Lower lobe of right lung (tissue), 2 donors: ENCODE results near the gene TAS2R20. TPM values are rescaled to one million over a fixed set of nuclear protein-coding genes. Genes with fewer than 3 reads are reported as not detected.

Experiments
- ATAC-seq, 2 donors: fragments of 200-7000 bp; cut with Tn5 transposase; one replicate each; pipeline ENCODE4 v1.9.1; 2020 to 2022; ENCODE audit warnings: mild to moderate bottlenecking in 2 of 2, moderate library complexity in 2 of 2
- DNase-seq: peaks from one replicate; pipeline ENCODE4 v3.0.0-alpha.2; 2020
- H3K27ac ChIP-seq: fragments of 200-600 bp; one replicate; pipeline ENCODE4 v1.8.0; 2022
- H3K27me3 ChIP-seq: fragments of 200-600 bp; one replicate; pipeline ENCODE4 v1.8.0; 2022; ENCODE audit warnings: low read depth
- H3K36me3 ChIP-seq: fragments of 200-600 bp; one replicate; pipeline ENCODE4 v1.8.0; 2022; ENCODE audit warnings: mild to moderate bottlenecking
- H3K4me1 ChIP-seq: fragments of 200-600 bp; one replicate; pipeline ENCODE4 v1.8.0; 2022
- H3K4me3 ChIP-seq: fragments of 200-600 bp; one replicate; pipeline ENCODE4 v1.8.0; 2022; ENCODE audit warnings: mild to moderate bottlenecking
- H3K9me3 ChIP-seq: fragments of 200-600 bp; one replicate; pipeline ENCODE4 v1.8.0; 2022
- CTCF ChIP-seq: fragments of 200-600 bp; IDR thresholded peaks from one replicate; pipeline ENCODE4 v1.8.0; 2022; ENCODE audit warnings: antibody characterized with exemption, mild to moderate bottlenecking
- intact Hi-C: fragments of 100-400 bp; cut with DNase I; formaldehyde crosslinking; loops from one replicate; pipeline ENCODE4 v1.11.0; 2022
- total RNA-seq: library from RNA; stranded (reverse); fragmentation: NEBNext Ultra II Directional; extraction: Animal tissue kit (Norgen Biotek cat#: 25700); gene quantifications from one replicate; pipeline ENCODE4 v1.2.1, GENCODE V29; 2021
- donor health status: DM: no; HTN: yes; CAD: no; lungs with severe emphysema.

The TAS2R20 gene
- total RNA-seq, 1 donor from 2014 or later, result 1.3 TPM

DNA sequence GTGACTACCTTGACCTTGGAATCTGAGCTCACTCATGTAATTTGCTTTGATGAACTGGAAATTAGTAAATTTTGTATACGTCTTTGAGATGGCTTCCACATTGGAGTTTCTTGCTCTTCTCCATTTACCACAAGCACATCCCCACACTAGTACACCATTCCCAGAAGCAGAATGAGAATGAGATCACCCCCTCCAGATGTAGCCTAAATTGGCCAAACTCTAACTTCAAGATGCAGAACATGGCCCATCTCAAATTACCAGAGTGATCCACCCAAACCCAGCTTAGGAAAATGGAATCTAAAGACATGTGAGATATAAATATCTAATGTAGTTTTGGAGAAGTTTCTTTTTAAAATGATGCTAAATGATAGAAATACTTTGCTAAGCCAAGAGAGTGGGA, 9.5 kb upstream of the TAS2R20 start:
- no peak for DNase-seq
- no peak for TF ChIP-seq CTCF
- intact Hi-C loops, result no loop called here
- no peaks in the 10 kb centered on the region for H3K36me3 ChIP-seq
- H3K4me3 ChIP-seq, result no peak overlapping the region
- no peaks in the 10 kb centered on the region for H3K27me3 ChIP-seq
- no peak for ATAC-seq
- no peaks in the 10 kb centered on the region for H3K4me1 ChIP-seq
- H3K9me3 ChIP-seq, result no peaks in the 10 kb centered on the region
- H3K27ac ChIP-seq, result no peak overlapping the region

GRCh38 chr12:10994307-10994706, 3.8 kb downstream of the TAS2R20 start:
- H3K36me3 ChIP-seq, result peaks cover 5% of the 10 kb centered on the region

DNA sequence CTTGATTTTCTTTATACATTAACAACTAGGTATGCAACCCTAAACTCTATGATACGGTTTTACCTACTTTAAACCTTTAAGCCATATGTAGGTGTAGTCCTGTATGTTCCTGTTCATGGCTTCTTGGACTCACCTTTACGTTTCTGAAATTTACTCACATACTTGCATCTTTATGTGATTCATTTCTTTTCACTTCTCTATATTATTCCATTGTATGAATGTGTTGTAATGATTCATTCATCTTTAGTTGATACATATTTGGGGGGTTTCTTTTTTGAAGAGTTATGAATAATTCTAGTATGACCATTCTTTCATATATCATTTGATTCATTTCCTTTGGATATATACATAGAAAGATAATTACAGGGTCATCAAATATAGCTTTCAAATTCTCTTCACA, 9.0 kb downstream of the TAS2R20 start:
- no peak overlapping the region for H3K4me3 ChIP-seq
- no peaks in the 10 kb centered on the region for H3K27me3 ChIP-seq
- DNase-seq, result no peak
- no peaks in the 10 kb centered on the region for H3K9me3 ChIP-seq
- H3K36me3 ChIP-seq, result peaks cover 3% of the 10 kb centered on the region
- intact Hi-C loops, result no loop called here
- no peak for TF ChIP-seq CTCF
- no peaks in the 10 kb centered on the region for H3K4me1 ChIP-seq
- no peak for ATAC-seq
- H3K27ac ChIP-seq, result no peak overlapping the region

More at GRCh38 chr12:10994307-10994706, 3.8 kb downstream of the TAS2R20 start:
- H3K27ac ChIP-seq, result no peak overlapping the region
- no peaks in the 10 kb centered on the region for H3K9me3 ChIP-seq
- no peaks in the 10 kb centered on the region for H3K4me1 ChIP-seq
- intact Hi-C loops, result no loop called here
- no peak for TF ChIP-seq CTCF
- H3K4me3 ChIP-seq, result no peak overlapping the region
- no peak for DNase-seq
- H3K27me3 ChIP-seq, result no peaks in the 10 kb centered on the region
- no peak for ATAC-seq

DNA sequence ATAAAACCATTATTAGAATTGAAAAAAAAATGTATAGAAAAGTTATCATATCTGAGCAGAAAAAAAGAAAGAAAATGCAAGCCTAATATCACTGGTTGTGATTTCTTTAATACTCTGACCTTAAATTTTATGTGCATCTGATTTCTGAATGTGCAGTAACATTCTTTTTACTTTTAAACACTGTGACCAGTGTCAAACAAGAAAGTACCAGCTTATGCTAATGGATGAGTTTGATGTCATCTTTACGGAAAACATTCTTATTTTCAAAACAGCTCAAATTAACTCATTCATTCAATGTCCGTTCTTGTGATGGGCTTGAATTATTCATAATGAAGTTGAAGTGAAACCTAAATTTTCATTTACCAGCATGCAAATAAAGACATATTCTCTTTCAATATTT, 11.3 kb downstream of the TAS2R20 start, which contains the start of gene TAS2R50:
Gene TAS2R50, minus strand, starts transcription at position 101 of the 400 bp plus-strand sequence. Its CDS starts 52 bp downstream, at position 49.
- no peak for TF ChIP-seq CTCF
- no peak for DNase-seq
- no peaks in the 10 kb centered on the region for H3K9me3 ChIP-seq
- H3K4me1 ChIP-seq, result no peaks in the 10 kb centered on the region
- H3K27me3 ChIP-seq, result no peaks in the 10 kb centered on the region
- no peaks in the 10 kb centered on the region for H3K36me3 ChIP-seq
- no peak within 1 kb of the TSS for H3K27ac ChIP-seq
- intact Hi-C loops, result no loop called here
- no peak for ATAC-seq
- H3K4me3 ChIP-seq, result no peak within 1 kb of the TSS

DNA sequence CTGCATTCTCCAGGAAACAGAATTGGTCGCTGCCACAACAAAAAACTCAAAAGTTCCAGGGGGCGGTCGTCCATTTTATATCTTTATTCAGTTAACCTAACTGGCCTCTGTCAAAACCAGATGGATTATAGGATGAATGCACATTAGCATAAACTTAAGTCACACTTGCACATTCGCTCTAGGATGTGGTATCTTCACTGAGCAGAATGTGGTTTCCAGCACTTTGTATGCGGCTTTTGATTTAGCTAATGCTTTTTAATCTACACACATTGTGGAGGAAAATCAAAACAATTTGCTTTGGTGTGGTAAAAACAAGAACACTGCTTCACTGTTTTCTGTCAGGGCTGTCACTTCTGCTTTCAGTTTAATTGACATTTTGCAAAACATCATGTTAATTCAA, 15.9 kb downstream of the TAS2R20 start:
- H3K36me3 ChIP-seq, result no peaks in the 10 kb centered on the region
- intact Hi-C loops, result no loop called here
- TF ChIP-seq CTCF, result no peak
- DNase-seq (no peak), ATAC-seq (no peak)
- no peaks in the 10 kb centered on the region for H3K27me3 ChIP-seq
- no peaks in the 10 kb centered on the region for H3K4me1 ChIP-seq
- H3K4me3 ChIP-seq, result no peak overlapping the region
- no peaks in the 10 kb centered on the region for H3K9me3 ChIP-seq
- no peak overlapping the region for H3K27ac ChIP-seq

GRCh38 chr12:10974965-10975364, 23.1 kb downstream of the TAS2R20 start:
- H3K4me1 ChIP-seq, result no peaks in the 10 kb centered on the region
- no peak overlapping the region for H3K27ac ChIP-seq
- H3K9me3 ChIP-seq, result no peaks in the 10 kb centered on the region
- ATAC-seq (no peak), DNase-seq (no peak)
- no peak overlapping the region for H3K4me3 ChIP-seq
- no peaks in the 10 kb centered on the region for H3K36me3 ChIP-seq
- intact Hi-C loops, result no loop called here
- TF ChIP-seq CTCF, result no peak
- H3K27me3 ChIP-seq, result no peaks in the 10 kb centered on the region
